ENCODE results near the gene PIP5K1B.

DNA sequence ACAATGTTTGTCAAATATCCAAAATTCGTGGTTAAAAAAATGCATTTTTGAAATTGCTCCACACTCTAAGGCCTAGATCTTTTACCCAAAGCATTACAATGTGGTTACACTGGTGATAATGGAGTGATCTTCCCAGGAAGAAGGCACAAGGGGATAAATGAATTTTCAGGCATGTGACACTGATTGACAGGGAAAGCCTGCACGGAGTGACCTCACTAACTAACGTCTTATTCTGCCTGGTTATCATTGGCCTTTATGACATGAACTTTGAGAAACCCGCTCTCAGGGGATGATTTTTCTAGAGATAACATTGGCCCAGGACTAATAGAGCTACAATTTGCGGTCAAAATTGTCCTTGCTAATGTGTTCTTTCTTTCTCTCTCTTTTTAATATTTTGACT is 171.2 kb downstream of the PIP5K1B start:
- TF ChIP-seq, protein P1, sequence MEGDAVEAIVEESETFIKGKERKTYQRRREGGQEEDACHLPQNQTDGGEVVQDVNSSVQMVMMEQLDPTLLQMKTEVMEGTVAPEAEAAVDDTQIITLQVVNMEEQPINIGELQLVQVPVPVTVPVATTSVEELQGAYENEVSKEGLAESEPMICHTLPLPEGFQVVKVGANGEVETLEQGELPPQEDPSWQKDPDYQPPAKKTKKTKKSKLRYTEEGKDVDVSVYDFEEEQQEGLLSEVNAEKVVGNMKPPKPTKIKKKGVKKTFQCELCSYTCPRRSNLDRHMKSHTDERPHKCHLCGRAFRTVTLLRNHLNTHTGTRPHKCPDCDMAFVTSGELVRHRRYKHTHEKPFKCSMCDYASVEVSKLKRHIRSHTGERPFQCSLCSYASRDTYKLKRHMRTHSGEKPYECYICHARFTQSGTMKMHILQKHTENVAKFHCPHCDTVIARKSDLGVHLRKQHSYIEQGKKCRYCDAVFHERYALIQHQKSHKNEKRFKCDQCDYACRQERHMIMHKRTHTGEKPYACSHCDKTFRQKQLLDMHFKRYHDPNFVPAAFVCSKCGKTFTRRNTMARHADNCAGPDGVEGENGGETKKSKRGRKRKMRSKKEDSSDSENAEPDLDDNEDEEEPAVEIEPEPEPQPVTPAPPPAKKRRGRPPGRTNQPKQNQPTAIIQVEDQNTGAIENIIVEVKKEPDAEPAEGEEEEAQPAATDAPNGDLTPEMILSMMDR (IDR thresholded peaks at IDR 0.05; ENCODE audit: insufficient read depth, low read depth, low read length), result no peak
- no peak for TF ChIP-seq EZH2 (IDR thresholded peaks at IDR 0.05; ENCODE audit: insufficient read depth, low read length)

Measured in astrocyte (in vitro differentiated cells and primary cell).